CD4-positive, alpha-beta T cell treated with Interleukin-15 for 1 hour (primary cell): Measurements from ENCODE around the gene CLECL1.
"Not testable (repeated sequence)": the region's sequence is repeated elsewhere in the genome, so short reads cannot be mapped to it uniquely, and the experiment has no call there.

Source experiments
- DNase-seq: peaks from one replicate; pipeline ENCODE4 v3.0.0-alpha.2; 2020

CLECL1 gene

DNA sequence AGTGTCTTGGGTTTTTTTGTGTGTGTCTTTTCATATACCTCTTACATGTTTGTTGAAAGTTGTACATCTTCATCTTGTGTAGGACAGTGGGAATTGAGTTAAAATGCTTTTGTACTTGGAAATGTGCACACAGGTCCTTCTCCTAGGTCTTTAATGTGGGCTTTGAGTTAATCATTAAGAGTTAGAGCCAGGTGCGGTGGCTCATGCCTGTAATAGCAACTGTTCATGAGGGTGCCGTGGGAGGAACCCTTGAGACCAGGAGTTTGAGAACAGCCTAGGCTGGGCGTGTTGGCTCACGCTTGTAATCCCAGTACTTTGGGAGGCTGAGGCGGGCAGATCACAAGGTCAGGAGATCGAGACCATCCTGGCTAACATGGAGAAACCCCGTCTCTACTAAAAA is 13.9 kb downstream of the CLECL1 start:
- no peak for DNase-seq

DNA sequence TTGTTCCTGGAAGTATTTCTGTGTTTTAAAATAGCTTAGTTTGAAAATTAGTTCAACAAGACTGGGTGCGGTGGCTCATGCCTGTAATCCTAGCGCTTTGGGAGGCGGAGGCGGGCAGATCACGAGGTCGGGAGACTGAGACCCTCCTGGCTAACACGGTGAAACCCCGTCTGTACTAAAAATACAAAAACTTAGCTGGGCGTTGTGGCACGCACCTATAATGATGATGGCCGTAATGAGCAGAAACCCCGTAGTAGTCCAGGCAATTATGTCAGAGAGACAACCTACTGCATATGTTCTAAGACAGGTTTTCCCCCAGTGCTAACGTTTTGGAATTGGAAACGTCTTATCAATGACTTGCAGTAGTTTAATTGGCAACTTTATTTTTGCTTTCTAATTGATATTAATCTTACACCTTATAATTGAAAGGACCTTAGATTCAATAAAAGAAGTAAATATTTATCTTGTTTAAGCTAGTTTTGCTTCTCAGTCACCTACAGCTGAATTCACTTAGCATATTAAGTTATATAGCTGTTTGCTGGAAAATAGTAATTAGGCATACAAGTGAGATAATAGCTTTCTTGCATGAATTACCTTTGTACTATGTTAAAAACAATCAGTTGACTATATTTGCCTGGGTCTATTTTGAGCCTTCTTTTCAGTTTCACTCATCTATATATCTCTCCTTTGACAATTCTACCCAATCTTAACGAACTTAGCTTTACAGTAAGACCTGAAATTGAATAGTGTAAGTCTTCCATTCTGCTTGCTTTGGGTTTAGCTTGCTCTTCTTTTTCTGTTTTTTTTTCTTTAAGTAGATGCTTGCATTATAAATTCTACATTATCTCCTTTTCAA is 15.6 kb downstream of the CLECL1 start:
- no peak for DNase-seq

DNA sequence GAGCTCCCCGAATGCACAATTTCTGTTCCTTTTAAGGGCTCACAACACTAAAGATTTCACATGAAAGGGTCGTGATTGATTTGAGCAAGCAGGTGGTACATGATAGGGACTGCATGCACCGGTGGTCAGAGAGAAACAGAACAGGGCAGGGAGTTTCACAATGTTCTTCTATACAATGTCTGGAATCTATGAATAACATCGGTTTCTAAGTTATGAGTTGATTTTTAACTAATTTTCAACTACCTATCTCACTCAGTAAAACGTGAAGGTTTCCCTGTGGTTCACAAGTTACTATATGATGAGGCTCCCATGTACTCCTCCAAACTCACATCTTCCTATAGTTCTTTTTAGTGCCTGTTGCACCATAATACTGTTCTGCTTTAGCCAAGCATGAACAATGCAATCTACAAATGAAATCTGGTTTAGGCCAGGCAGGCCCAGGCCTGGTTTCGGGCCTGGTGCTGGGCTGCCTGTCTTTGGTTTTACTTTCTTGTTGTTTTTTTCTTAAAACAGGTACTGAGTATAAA is 19.8 kb downstream of the CLECL1 start:
- not testable (repeated sequence) for DNase-seq

DNA sequence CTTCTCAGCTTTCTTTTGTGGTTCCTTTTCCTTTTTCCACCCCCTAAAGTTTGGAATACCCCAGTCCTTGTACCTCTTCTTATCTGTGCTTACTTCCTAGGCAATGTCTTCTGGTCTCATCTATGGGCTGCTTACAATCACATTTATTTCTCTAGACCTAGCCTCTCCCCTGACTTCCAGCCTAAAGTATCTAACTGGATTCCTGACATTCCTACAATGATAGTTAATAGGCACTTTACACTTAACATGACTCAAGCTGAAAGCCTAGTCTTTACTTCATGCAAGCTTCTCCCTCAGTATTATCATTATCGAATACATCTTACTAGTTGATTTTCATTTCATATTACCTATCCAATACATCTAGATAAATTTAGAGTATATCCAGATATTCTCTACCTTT is 21.2 kb downstream of the CLECL1 start:
- DNase-seq: no peak

DNA sequence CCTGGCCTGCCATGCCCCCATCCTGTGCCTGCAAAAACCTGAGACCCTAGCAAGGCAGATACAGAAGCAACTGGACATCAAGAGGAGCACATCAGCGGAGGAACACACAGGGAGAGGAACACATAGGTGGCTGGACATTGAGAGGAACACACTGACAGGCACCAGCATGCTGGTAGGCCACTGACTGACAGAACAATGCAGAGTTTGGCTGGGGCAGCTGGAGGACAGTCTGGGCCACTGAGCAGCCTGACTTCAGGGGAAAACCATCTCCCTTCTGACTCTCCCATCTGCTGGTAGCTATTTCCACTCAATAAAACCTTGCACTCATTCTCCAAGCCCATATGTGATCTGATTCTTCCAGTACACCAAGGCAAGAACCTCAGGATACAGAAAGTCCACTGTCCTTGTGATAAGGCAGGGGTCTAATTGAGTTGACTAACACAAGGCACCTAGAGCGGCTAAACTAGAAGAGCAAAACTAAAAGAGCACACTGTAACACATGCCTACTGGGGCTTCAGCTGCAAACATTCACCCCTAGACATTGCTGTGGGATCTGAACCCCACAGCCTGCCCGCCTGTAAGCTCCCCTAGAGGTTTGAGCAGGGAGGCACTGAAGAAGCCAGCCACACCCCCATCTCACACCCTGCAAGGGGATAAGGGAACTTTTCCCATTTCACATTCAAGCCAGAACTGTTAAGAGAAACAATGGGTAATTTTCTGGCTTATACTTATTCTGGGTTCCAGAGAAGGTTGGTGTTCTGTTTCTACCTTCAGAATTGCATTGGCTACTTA is 22.1 kb downstream of the CLECL1 start:
- no peak for DNase-seq

DNA sequence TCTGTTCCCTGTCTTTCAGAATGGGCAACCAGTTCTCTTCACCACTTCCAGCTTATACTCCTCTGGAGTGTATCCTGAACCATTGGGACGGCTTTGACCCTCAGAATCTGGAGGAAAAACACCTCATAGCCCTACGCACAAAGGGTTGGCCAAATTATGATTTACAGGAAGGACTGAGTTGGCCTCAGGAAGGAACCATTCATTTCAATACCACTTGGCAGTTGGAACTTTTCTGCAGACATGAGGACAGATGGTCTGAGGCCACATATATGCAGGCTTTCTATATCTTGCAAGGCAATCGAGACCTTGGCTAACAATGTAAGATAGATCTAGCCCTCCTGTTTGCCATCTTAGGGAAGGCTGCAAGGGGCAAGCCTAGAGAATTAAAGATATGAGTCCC is 24.0 kb downstream of the CLECL1 start:
- no peak for DNase-seq

DNA sequence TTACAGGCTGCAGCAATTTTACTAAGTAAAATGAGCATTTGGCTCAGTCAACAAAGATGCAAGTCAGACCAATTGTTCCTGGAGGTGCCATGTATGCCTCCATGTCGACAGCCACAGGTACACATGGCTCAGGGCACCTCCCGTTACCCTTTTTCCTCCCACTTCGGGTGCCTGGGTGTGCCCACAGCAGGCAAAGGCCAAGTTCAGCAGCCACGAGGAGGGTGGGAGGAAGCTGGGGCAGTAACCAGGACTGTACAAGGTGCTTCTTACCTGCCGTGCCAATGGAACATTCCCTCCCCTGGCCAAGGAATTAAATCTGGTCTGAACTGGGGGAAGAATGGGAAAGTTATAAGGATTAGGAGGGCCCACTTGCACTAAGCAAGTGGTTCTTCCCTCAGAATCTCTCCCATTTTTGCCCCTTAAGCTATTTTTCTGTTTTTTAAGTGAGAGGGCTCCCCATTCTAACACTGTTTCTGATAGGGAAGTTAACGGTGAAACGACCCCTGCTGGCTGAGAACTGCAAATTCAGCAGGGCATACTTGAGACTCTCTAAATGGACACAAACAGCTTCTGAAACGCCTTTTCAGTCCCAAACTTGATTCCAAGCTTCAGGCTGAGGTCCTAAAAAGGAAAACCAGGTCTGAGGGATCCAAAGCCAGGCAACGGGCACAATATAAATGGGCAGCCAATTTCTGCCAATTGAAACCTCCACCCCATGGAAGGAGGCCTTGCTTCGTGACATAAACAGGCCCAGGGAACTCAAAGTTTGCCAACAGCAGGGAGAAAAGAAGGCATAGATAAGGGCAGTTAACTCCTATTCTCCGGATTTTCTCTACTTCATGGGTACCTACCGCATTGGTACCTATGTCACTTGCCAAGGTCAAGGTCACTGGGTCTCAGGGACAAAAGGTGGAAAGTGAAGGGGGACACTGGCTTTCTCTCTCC is 24.8 kb downstream of the CLECL1 start:
- DNase-seq: peak; percentile 76

DNA sequence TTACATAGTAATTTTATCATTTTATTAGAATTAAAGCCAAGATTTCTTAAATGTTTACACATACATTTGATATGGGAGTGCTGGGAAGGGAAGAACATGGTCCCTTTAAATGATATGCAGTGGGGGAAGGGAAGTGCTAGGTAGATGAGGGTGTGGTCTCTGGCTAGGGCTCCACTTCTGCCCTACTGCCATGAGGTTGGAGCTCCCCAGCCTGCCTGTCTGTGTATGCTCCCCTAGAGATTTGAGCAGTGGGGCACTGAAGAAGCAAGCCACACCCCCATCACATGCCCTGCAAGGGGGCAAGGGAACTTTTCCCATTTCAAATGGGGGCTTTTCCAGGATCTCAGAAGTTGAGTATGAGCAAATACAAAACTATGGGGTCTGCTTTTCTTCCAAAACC is 25.5 kb downstream of the CLECL1 start:
- DNase-seq: no peak

DNA sequence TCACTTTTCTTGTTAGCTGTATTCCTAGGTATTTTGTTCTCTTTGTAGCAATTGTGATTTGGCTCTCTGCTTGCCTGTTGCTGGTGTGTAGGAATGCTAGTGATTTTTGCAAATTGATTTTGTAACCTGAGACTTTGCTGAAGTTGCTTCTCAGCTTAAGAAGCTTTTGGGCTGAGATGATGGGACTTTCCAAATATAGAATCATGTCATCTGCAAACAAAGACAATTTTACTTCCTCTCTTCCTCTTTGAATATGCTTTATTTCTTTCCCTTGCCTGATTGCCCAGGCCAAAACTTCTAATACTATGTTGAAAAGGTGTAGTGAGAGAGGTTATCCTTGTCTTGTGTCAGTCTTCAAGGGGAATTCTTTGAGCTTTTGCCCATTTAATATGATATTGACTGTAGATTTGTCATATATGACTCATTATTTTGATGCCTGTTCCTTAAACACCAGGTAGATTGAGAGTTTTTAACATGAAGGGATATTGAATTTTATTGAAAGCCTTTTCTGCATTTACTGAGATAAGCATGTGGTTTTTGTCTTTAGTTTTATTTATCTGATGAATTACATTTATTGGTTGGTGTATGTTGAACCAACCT is 26.7 kb downstream of the CLECL1 start:
- no peak for DNase-seq

DNA sequence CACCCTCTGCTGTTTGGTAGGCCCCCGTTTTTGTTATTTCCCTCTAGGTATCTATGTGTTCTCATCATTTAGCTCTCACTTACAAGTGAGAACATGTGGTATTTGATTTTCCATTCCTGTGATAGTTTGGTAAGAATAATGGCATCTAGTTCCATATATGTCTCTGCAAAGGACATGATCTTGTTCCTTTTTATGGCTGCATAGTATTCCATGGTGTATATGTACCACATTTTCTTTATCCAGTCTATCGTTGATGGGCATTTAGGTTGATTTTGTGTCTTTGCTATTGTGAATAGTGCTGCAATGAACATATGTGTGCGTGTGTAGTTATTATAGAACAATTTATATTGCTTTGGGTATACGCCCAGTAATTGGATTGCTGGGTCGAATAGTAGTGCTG is 28.3 kb downstream of the CLECL1 start:
- DNase-seq: not testable (repeated sequence)

DNA sequence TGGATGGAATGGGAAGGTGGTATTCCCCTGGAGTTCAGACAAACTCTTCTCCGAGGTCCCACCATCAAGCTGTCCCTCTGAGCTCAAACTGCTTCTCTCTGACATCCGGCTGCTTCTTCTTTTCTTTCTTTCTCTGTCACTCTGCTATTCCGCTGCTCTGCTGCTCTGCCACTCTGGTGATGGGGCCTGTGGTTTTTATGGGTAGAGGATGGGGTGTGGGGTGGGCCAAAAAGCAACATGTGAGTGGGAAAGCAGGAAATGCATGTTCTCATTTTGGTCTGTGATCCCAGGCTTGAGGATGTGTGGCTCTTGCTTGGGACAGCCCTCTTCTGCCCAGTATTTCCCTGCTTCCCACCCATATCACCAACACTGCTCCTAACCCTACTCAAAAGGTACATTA is 30.6 kb downstream of the CLECL1 start:
- peak; percentile 52 for DNase-seq

DNA sequence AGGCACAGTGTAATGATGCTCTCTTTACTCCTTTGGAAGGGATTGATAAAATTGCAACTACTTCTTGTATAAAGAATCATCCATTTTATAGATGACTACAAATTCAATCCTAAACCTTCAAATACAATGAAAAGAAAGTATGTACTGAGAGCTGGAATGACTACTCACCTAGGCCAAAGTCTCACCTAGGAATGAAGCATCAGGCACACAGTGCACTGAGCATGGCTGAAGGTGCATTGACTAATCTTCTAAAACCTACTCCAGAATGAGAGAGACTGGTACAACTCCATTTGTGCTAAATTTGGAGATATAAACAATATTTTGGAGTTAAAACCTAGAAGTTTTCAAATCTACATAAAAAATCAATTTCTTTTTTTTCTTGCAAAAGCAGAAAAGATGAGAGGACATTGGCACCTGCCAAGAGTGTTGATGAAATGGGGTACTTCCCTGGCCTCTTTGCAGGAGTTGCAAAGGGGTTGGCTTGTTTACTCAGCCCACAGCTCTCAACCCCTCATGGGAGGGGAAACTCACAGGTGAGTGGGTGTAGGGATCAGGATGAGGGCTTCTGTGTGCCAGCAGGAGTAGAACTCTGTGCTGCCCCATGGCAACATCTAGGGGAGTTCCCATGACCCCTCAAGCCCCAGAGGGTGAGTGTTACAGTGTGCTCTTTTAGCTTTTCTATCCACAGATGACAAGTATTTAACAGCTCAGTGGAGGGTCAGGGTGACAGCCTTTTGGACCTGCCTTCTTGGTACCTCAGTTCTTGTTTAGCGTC is 31.3 kb downstream of the CLECL1 start:
- no peak for DNase-seq

DNA sequence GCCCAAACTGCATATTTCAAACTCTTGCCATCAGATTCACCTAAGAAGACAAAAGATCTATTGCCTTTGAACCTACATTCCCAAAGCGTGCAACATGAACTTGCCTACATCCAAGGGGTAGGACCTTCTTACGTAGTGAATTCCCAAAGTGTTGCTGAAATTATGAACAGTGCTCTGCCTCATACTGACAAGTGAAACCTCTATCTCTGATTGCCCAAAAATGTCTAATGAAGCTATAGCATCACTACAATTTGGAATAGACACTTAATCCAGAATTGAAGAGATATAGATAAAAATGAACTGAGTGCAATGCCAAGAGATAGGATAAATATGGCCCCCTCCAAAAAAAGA is 32.3 kb downstream of the CLECL1 start:
- DNase-seq: no peak

DNA sequence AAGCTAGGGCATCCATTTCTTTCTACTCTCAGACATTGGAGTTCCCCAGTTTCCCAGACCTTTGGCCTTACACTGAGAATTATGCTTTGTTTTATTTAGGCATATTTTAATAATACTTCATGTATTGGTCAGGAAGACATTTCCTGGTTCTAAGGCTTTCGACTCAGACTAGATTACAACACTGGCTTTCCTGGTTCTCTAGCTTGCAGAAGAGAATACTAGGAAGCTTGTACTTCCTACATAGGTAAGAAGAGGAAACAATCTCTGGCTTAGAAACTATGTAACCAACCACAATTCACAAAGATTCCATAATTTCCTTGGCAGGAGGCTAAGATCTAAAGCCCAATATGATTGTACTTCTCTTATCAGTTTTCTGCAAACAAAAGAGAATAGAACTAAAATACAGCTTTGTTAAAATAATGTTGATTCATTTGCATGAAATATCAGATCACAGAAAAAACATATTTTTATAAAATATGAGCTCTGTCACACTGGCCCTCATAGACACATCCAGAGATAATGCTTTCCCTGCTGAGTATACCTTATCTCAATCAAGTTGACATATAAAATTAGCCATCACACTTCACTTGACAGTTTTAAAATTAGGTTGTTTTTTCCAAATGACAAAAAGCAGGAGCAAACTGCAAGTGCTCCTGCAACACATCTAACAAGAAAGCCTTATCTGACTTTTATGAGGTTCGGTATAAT is 32.8 kb downstream of the CLECL1 start:
- DNase-seq: no peak

DNA sequence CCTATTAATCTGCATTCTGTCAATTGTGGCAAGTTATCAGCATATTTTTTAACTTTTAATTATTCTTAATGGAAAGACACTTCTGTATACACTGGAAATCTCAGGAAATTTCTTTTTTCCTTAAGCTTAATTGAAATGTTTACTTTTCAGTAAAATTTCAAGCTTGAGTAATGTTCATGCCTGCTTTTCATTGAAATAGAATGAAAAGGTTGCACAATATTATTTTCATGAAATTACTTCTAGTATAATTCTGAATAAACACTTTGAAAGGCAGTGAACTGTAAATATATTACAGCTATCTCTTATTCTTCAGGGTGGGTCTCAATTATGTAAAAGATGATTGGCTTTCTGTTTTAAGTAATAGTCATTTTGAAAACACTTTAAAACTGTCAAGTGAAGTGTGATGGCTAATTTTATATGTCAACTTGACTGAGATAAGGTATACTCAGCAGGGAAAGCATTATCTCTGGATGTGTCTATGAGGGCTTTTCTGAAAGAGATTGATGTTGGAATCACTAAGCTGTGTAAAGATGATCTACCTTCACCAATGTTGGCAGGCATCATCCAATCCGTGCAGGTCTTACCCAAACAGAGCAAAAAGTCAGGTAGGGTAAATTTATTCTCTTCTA is 33.5 kb downstream of the CLECL1 start:
- no peak for DNase-seq

DNA sequence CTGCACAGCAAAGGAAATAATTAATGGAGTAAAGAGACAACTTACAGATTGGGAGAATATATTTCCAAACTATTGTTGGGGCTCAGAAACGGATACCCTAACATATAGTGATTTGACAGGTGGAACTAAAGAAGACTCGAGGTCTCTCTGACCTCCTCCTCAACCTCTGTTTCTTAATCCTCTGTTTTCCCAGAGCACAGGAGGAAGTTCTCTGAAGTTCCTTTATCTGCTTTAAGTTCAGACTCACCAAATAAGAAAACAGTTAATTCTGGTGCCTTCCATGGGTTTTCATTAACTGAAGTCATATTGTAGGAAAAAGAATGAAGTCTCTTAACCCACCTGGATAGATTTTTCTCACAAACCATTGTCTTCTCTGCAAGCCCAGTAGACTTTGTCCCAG is 34.2 kb downstream of the CLECL1 start:
- no peak for DNase-seq

DNA sequence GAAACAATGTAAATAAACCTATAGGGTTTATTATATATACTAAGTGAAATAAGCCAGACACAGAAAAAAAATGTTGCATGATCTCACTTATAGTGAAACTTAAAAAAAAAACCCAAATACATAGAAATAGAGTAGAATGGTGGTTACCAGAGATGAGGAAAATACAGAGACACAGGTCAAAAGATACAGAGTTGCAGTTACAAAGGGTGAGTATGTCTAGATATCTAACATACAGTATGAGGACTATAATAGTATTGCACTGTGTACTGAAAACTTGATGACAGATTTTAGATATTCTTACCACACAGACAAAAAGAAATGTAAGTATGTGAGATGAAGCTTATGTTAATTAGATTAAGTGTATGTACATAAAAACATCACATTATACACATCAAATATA is 35.3 kb downstream of the CLECL1 start:
- no peak for DNase-seq

DNA sequence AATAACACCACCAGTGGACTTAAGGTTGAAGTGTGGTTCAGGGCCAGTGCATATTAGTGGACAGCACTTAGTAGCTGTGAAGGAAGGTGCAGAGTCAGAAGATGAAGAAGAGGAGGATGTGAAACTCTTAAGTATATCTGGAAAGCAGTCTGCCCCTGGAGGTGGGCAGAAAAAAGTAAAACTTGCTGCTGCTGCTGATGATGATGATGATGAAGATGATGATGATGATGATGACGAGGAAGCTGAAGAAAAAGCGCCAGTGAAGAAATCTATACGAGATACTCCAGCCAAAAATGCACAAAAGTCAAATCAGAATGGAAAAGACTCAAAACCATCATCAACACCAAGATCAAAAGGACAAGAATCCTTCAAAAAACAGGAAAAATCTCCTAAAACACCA is 37.2 kb downstream of the CLECL1 start:
- DNase-seq: not testable (repeated sequence)

DNA sequence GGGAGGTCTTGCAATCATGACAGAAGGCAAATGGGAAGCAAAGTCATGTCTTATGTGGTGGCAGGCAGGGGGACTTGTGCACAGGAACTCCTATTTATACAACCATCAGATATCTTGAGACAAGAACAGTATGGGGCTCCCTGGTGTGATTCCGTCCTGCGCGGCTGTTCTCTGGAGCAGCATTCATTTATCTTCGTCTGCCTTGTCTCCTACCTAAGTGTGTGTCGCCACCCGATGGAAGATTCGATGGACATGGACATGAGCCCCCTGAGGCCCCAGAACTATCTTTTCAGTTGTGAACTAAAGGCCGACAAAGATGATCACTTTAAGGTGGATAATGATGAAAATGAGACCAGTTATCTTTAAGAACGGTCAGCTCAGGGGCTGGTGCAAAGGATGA is 37.7 kb downstream of the CLECL1 start:
- DNase-seq: not testable (repeated sequence)

DNA sequence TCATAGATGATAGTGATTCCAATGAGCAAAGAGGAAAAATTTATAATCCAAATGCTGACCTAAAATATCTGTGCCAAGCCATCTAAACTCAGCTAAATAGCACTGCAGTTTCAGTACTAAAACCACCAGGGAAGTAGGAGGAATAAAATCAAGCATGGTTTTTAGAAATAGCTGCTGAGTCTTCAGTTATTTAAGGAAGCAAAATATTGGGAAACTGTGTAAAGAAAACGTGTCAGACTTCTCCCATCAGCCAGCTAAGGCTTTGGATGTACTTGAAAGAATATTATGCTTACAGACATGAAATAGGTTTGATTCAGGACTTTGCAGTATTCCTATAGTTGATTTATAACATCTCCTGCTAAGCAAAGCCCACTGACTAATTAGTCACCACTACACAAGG is 38.7 kb downstream of the CLECL1 start:
- DNase-seq: no peak

DNA sequence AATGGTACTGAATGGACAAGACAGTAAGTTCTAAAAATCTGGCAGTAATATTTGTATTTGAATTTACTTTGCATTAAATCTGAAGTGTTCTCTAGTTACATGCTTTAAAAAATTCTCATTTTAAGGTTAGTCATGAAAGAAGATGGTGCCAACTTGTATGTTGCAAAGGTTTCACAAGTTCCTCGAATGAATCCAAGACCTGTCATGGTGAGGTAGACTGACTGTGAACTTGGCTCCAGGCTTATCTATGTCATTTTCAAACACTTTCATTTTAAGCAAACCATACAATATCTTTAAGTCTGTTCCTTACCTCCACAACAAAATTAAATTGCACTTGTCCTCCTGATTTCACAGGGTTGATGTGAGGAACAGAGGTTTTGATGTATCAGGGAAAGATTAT is 40.0 kb downstream of the CLECL1 start:
- no peak for DNase-seq
